ENCODE data around the gene COLEC12.

The COLEC12 gene

GRCh38 chr18:360676-361075 lies 139.8 kb downstream of the COLEC12 start:
- DNase-seq (ENCODE audit: low spot score): no peak

GRCh38 chr18:356778-357177 lies 143.7 kb downstream of the COLEC12 start:
- no peak for DNase-seq (ENCODE audit: low spot score)

- no peak for DNase-seq (ENCODE audit: low spot score)
Measured at GRCh38 chr18:355678-356077, 144.8 kb downstream of the COLEC12 start.

GRCh38 chr18:354471-354870 lies 146.0 kb downstream of the COLEC12 start:
- no peak for DNase-seq (ENCODE audit: low spot score)

GRCh38 chr18:354003-354402 lies 146.5 kb downstream of the COLEC12 start:
- DNase-seq (ENCODE audit: low spot score): no peak

- no peak for DNase-seq (ENCODE audit: low spot score)
Measured at GRCh38 chr18:352438-352837, 148.1 kb downstream of the COLEC12 start.

- DNase-seq (ENCODE audit: low spot score): no peak
Measured at GRCh38 chr18:350953-351572, 149.4 kb downstream of the COLEC12 start.

GRCh38 chr18:346600-346999 lies 153.9 kb downstream of the COLEC12 start:
- no peak for DNase-seq (ENCODE audit: low spot score)

- DNase-seq (ENCODE audit: low spot score): no peak
Measured at GRCh38 chr18:341102-341501, 159.4 kb downstream of the COLEC12 start.

- DNase-seq (ENCODE audit: low spot score): no peak
Measured at GRCh38 chr18:340044-340443, 160.5 kb downstream of the COLEC12 start.

- DNase-seq (ENCODE audit: low spot score): no peak
Measured at GRCh38 chr18:339200-339599, 161.3 kb downstream of the COLEC12 start.

GRCh38 chr18:336713-337112 lies 163.8 kb downstream of the COLEC12 start:
- no peak for DNase-seq (ENCODE audit: low spot score)

GRCh38 chr18:335733-336132 lies 164.8 kb downstream of the COLEC12 start:
- no peak for DNase-seq (ENCODE audit: low spot score)

GRCh38 chr18:334575-335132 lies 165.8 kb downstream of the COLEC12 start:
- no peak for DNase-seq (ENCODE audit: low spot score)

GRCh38 chr18:332721-333510 lies 167.6 kb downstream of the COLEC12 start:
- no peak for DNase-seq (ENCODE audit: low spot score)

- no peak for DNase-seq (ENCODE audit: low spot score)
Measured at GRCh38 chr18:332007-332406, 168.5 kb downstream of the COLEC12 start.

GRCh38 chr18:331221-331821 lies 169.2 kb downstream of the COLEC12 start:
- DNase-seq (ENCODE audit: low spot score): no peak

- DNase-seq (ENCODE audit: low spot score): no peak
Measured at GRCh38 chr18:328928-329327, 171.6 kb downstream of the COLEC12 start.

- DNase-seq (ENCODE audit: low spot score): no peak
Measured at GRCh38 chr18:326846-327245, 173.7 kb downstream of the COLEC12 start.

- DNase-seq (ENCODE audit: low spot score): no peak
Measured at GRCh38 chr18:323253-323622, 177.3 kb downstream of the COLEC12 start.

GRCh38 chr18:321865-322467 lies 178.5 kb downstream of the COLEC12 start:
- DNase-seq (ENCODE audit: low spot score): no peak

GRCh38 chr18:320155-320554 lies 180.3 kb downstream of the COLEC12 start:
- no peak for DNase-seq (ENCODE audit: low spot score)

GRCh38 chr18:319720-320119 lies 180.8 kb downstream of the COLEC12 start:
- no peak for DNase-seq (ENCODE audit: low spot score)
